ENCODE results near the gene GMPR2. TPM values are rescaled to one million over a fixed set of nuclear protein-coding genes. Genes with fewer than 3 reads are reported as not detected.

The GMPR2 gene
- total and polyA plus RNA-seq, 2 experiments from 2014 or later = 55.0 to 70.9 TPM

GRCh38 chr14:24280797-24281460 lies 48.2 kb downstream of the GMPR2 start:
- H3K27ac ChIP-seq = no peak overlapping the region
- no peak overlapping the region for H2AFZ ChIP-seq
- H3K36me3 ChIP-seq (ENCODE audit: low read depth) = no peaks in the 10 kb centered on the region
- H3F3A ChIP-seq (ENCODE audit: insufficient read depth) = no peaks in the 10 kb centered on the region
- H3K79me2 ChIP-seq (ENCODE audit: insufficient read depth) = no peaks in the 10 kb centered on the region
- H3K9ac ChIP-seq = no peak overlapping the region
- H3K9me2 ChIP-seq (ENCODE audit: insufficient read depth) = no peaks in the 10 kb centered on the region
- no peaks in the 10 kb centered on the region for H4K20me1 ChIP-seq (ENCODE audit: insufficient read depth)
- in situ Hi-C loops (cut with MboI) = no loop called here
- H3K4me3 ChIP-seq = no peak overlapping the region
- TF ChIP-seq EZH2phosphoT487 (IDR thresholded peaks at IDR 0.05; ENCODE audit: insufficient read depth, low read depth) = no peak
- TF ChIP-seq EZH2 (IDR thresholded peaks at IDR 0.05; ENCODE audit: insufficient read depth, poor library complexity, severe bottlenecking) = no peak
- H3K4me1 ChIP-seq (ENCODE audit: insufficient read depth) = peaks cover 16% of the 10 kb centered on the region; the same call in 1 of the 2 replicates
- peak; percentile 56 for DNase-seq
- no peaks in the 10 kb centered on the region for H3K9me3 ChIP-seq (ENCODE audit: low read depth)
- 44 to 52% methylated on average over 6 of the region's 6 CpGs for WGBS, 2 experiments (ENCODE audit: low coverage in 1 of 2, low lambda C conversion rate in 2 of 2, missing lambda C conversion rate in 2 of 2)
- no peak overlapping the region for H3K4me2 ChIP-seq (ENCODE audit: unreplicated experiment)
- H3K27me3 ChIP-seq (replicated peaks; ENCODE audit: insufficient read depth) = no peaks in the 10 kb centered on the region

GRCh38 chr14:24281636-24282035 lies 48.9 kb downstream of the GMPR2 start:
- H3K9ac ChIP-seq = no peak overlapping the region
- H3K27me3 ChIP-seq (replicated peaks; ENCODE audit: insufficient read depth) = no peaks in the 10 kb centered on the region
- H3K36me3 ChIP-seq (ENCODE audit: low read depth) = no peaks in the 10 kb centered on the region
- H3K4me3 ChIP-seq = no peak overlapping the region
- H3F3A ChIP-seq (ENCODE audit: insufficient read depth) = no peaks in the 10 kb centered on the region
- 75 to 81% methylated on average over 7 of the region's 7 CpGs for WGBS, 2 experiments (ENCODE audit: low coverage in 1 of 2, low lambda C conversion rate in 2 of 2, missing lambda C conversion rate in 2 of 2)
- no peak for DNase-seq
- TF ChIP-seq EZH2 (IDR thresholded peaks at IDR 0.05; ENCODE audit: insufficient read depth, poor library complexity, severe bottlenecking) (no peak), EZH2phosphoT487 (IDR thresholded peaks at IDR 0.05; ENCODE audit: insufficient read depth, low read depth) (no peak)
- H3K4me2 ChIP-seq (ENCODE audit: unreplicated experiment) = no peak overlapping the region
- H4K20me1 ChIP-seq (ENCODE audit: insufficient read depth) = no peaks in the 10 kb centered on the region
- no peak overlapping the region for H3K27ac ChIP-seq
- peaks cover 16% of the 10 kb centered on the region; the same call in 1 of the 2 replicates for H3K4me1 ChIP-seq (ENCODE audit: insufficient read depth)
- in situ Hi-C loops (cut with MboI) = no loop called here
- H3K79me2 ChIP-seq (ENCODE audit: insufficient read depth) = no peaks in the 10 kb centered on the region
- no peak overlapping the region for H2AFZ ChIP-seq
- no peaks in the 10 kb centered on the region for H3K9me3 ChIP-seq (ENCODE audit: low read depth)
- no peaks in the 10 kb centered on the region for H3K9me2 ChIP-seq (ENCODE audit: insufficient read depth)

DNA sequence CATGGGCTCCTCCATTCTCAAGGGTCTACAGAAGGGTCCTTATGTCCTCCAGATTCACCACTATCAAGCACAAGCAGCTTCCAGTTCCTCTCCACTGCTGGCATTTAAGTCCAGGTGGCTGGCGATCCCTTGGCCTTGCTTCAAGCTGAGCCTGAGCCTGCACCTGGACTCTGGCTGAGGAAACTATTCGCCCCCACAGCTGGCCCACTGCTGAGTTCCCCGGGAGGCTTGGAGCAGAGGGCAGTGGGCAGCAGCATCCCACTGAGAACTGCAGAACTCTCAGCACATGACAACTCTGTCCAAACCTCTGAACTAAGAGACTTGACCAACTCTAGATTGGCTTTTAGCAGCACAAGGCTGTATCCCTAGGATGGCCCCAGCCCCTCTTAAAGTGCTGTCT lies 50.0 kb downstream of the GMPR2 start:
- Histone ChIP-seq H3K9me2 (ENCODE audit: insufficient read depth) (no peaks in the 10 kb centered on the region), H3K36me3 (ENCODE audit: low read depth) (no peaks in the 10 kb centered on the region), H3K4me2 (ENCODE audit: unreplicated experiment) (no peak overlapping the region), H3K9me3 (ENCODE audit: low read depth) (no peaks in the 10 kb centered on the region), H4K20me1 (ENCODE audit: insufficient read depth) (no peaks in the 10 kb centered on the region), H2AFZ (no peak overlapping the region), H3K79me2 (ENCODE audit: insufficient read depth) (no peaks in the 10 kb centered on the region), H3K4me1 (ENCODE audit: insufficient read depth) (peaks cover 16% of the 10 kb centered on the region; the same call in 1 of the 2 replicates), H3K27me3 (replicated peaks; ENCODE audit: insufficient read depth) (no peaks in the 10 kb centered on the region), H3K9ac (no peak overlapping the region), H3K4me3 (no peak overlapping the region), H3K27ac (no peak overlapping the region), H3F3A (ENCODE audit: insufficient read depth) (no peaks in the 10 kb centered on the region)
- in situ Hi-C loops (cut with MboI) = no loop called here
- TF ChIP-seq EZH2phosphoT487 (IDR thresholded peaks at IDR 0.05; ENCODE audit: insufficient read depth, low read depth) (no peak), EZH2 (IDR thresholded peaks at IDR 0.05; ENCODE audit: insufficient read depth, poor library complexity, severe bottlenecking) (no peak)
- 67 to 75% methylated on average over 3 of the region's 3 CpGs for WGBS, 2 experiments (ENCODE audit: low coverage in 1 of 2, low lambda C conversion rate in 2 of 2, missing lambda C conversion rate in 2 of 2)
- no peak for DNase-seq

DNA sequence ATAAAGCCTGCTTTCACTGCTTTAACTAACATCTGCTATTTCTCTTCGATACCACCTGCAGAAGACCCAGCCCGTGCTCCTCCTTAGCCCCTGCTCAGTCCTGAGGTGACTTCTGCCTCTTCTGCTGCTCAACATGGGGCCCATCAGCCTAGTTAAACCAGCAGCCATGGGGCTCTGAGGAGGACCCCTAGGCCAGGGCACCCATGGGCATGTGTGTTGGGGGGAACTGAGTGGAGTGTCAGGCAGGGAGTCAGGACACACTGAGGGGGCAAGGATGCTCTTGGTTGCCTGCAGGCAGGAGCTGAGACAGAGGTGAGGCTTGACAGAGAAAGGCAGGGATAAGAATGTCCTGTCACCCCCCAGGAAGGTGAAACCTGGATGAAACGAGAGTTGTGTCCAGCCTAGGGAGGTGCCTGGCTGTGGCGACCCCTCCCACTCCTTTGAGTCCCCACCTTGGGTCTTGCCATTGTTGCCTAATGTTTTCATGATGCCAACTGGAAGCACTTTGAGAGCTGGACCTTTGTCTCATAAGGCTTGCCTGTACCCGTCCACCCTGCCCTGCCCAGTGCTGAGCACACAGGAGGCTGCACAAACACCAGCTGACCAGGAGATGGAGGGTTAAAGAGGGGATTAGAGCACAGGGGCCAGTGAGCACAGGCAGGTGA lies 51.2 kb downstream of the GMPR2 start:
- Histone ChIP-seq H3K79me2 (ENCODE audit: insufficient read depth) (no peaks in the 10 kb centered on the region), H3K4me3 (no peak overlapping the region), H3K4me2 (ENCODE audit: unreplicated experiment) (no peak overlapping the region), H2AFZ (no peak overlapping the region), H3K9me2 (ENCODE audit: insufficient read depth) (no peaks in the 10 kb centered on the region), H3K27me3 (replicated peaks; ENCODE audit: insufficient read depth) (no peaks in the 10 kb centered on the region), H3F3A (ENCODE audit: insufficient read depth) (no peaks in the 10 kb centered on the region), H3K36me3 (ENCODE audit: low read depth) (no peaks in the 10 kb centered on the region), H3K9ac (no peak overlapping the region), H4K20me1 (ENCODE audit: insufficient read depth) (no peaks in the 10 kb centered on the region), H3K4me1 (ENCODE audit: insufficient read depth) (peaks cover 13% of the 10 kb centered on the region; the same call in 1 of the 2 replicates), H3K27ac (no peak overlapping the region), H3K9me3 (ENCODE audit: low read depth) (no peaks in the 10 kb centered on the region)
- TF ChIP-seq EZH2phosphoT487 (IDR thresholded peaks at IDR 0.05; ENCODE audit: insufficient read depth, low read depth) (no peak), EZH2 (IDR thresholded peaks at IDR 0.05; ENCODE audit: insufficient read depth, poor library complexity, severe bottlenecking) (no peak)
- WGBS, 2 experiments (ENCODE audit: low coverage in 1 of 2, low lambda C conversion rate in 2 of 2, missing lambda C conversion rate in 2 of 2) = 74 to 76% methylated on average over 5 of the region's 5 CpGs
- DNase-seq = no peak
- in situ Hi-C loops (cut with MboI) = no loop called here
